Uterus (tissue), 4 donors: ENCODE results near the gene FBRSL1. TPM values are rescaled to one million over a fixed set of nuclear protein-coding genes. Genes with fewer than 3 reads are reported as not detected.

Experiments used
- DNase-seq, 2 donors: peaks; one replicate each; pipeline ENCODE4 v3.0.0-alpha.2; 2019 to 2020
- H3K27ac ChIP-seq, 2 donors: fragments of 200-600 bp; sonication (generic); 1 replicate in 1 of 2; 2 replicates in 1 of 2; pipeline ENCODE4 v1.5.1; 2016 to 2018
- H3K27me3 ChIP-seq, 2 donors: fragments of 200-600 bp; sonication (generic); one replicate each; pipeline ENCODE4 v1.5.1; 2018 to 2019; ENCODE audit warnings: control low read depth in 1 of 2
- H3K36me3 ChIP-seq, 2 donors: fragments of 200-600 bp; sonication (generic); one replicate each; pipeline ENCODE4 v1.5.1; 2019; ENCODE audit warnings: control low read depth in 1 of 2
- H3K4me1 ChIP-seq, 2 donors: fragments of 200-600 bp; sonication (generic); one replicate each; pipeline ENCODE4 v1.5.1; 2018 to 2019; ENCODE audit warnings: control low read depth in 1 of 2
- H3K4me3 ChIP-seq, 2 donors: fragments of 200-600 bp; sonication (generic); 1 replicate in 1 of 2; 2 replicates in 1 of 2; pipeline ENCODE4 v1.5.1; 2018 to 2019; ENCODE audit warnings: mild to moderate bottlenecking in 1 of 2
- H3K9me3 ChIP-seq, 2 donors: fragments of 200-600 bp; sonication (generic); one replicate each; pipeline ENCODE4 v1.5.1; 2019; ENCODE audit warnings: control low read depth in 1 of 2
- POLR2A ChIP-seq, 2 donors: fragments of 450-650 bp; IDR thresholded peaks; one replicate each; pipeline ENCODE4 v1.6.1; 2016; ENCODE audit warnings: antibody characterized with exemption in 2 of 2, mild to moderate bottlenecking in 1 of 2, moderate library complexity in 1 of 2
- intact Hi-C: fragments of 100-400 bp; cut with DNase I; formaldehyde crosslinking; loops from one replicate; pipeline ENCODE4 v1.15.1; 2023; ENCODE audit warnings: low total_unique reads
- total RNA-seq, 4 donors: library from RNA; depleted of rRNA in 3 of 4; stranded (reverse); fragments of >200 nt in 3 of 4; gene quantifications; one replicate each; pipeline versions ENCODE4 v1.1.0 to v1.2.4, GENCODE V29; 2014 to 2023
- TF ChIP-seq, protein P1 (sequence below), 4 experiments: fragments of 200-600 bp in 2 of 4; fragments of 450-650 bp in 2 of 4; sonication (generic) in 2 of 4; IDR thresholded peaks; one replicate each; pipeline ENCODE4 v1.5.1; 2016 to 2019; ENCODE audit warnings: antibody characterized with exemption in 4 of 4, mild to moderate bottlenecking in 2 of 4, moderate library complexity in 1 of 4
- donor health status: DM: yes; HTN: yes; CAD: no.

FBRSL1 gene
- total RNA-seq, 4 donors from 2014 or later, result 2.9 to 59.1 (median 31.8) TPM

DNA sequence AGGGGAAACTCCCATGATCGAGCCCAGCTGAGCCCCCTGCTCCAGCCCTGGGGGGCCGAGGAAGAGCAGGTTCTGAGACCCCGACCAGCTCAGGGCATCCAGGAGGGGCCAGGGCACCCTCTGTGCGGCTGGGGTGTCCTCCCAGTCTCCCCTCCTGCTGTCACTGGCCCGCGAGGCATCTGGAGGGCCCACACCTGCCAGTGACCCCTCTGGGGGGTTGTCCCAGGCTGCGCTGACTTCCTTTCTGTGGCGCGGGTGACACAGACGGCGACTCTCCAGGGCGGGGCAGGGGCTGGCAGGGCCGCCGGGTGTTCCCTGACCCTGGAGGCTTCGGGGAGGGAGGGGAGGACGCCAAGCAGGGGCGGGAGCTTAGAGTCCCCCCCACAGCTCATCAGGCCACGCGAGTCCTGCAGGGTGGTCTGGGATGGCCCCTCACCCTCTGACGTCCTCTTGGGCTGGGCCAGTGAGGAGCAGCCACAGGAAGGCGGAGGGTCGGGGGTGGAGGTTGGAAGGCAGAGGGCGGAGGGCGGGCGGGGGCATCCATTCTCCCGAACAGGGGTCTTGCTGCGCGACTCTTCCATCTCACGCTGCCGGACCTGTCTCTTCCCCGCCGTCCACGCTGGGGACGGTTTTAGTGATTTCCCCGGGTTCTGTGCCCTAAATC is 38.6 kb upstream of the FBRSL1 start:
- H3K4me1 ChIP-seq, result no peaks in the 10 kb centered on the region
- H3K27ac ChIP-seq, result no peak overlapping the region
- H3K9me3 ChIP-seq, result no peaks in the 10 kb centered on the region
- intact Hi-C loops, result no loop called here
- DNase-seq, result no peak
- TF ChIP-seq POLR2A (IDR thresholded peaks at IDR 0.05), result no peak
- TF ChIP-seq, protein P1, sequence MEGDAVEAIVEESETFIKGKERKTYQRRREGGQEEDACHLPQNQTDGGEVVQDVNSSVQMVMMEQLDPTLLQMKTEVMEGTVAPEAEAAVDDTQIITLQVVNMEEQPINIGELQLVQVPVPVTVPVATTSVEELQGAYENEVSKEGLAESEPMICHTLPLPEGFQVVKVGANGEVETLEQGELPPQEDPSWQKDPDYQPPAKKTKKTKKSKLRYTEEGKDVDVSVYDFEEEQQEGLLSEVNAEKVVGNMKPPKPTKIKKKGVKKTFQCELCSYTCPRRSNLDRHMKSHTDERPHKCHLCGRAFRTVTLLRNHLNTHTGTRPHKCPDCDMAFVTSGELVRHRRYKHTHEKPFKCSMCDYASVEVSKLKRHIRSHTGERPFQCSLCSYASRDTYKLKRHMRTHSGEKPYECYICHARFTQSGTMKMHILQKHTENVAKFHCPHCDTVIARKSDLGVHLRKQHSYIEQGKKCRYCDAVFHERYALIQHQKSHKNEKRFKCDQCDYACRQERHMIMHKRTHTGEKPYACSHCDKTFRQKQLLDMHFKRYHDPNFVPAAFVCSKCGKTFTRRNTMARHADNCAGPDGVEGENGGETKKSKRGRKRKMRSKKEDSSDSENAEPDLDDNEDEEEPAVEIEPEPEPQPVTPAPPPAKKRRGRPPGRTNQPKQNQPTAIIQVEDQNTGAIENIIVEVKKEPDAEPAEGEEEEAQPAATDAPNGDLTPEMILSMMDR (IDR thresholded peaks at IDR 0.05), result no peak
- H3K27me3 ChIP-seq, result peaks cover 0 to 6% of the 10 kb centered on the region in 2 donors
- H3K36me3 ChIP-seq, result no peaks in the 10 kb centered on the region
- H3K4me3 ChIP-seq, result no peak overlapping the region

DNA sequence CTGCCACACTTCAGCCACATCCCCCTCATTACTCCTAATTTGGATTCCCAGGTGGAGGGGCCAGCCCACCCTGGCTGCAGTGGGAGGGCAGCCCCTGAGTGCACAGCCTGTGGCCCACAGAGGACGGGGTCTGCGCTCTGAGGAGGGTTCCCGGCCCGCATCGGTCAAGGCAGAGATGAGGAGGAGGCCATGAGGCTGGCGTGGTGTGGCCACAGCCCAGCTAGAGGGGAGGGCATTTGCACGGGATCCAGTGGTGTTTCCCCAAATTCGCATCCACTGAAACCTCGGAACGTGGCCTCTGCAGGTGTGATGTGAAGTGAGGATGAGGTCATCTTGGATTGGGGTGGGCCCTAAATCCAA is 38.1 kb upstream of the FBRSL1 start:
- Histone ChIP-seq H3K36me3 (no peaks in the 10 kb centered on the region), H3K9me3 (no peaks in the 10 kb centered on the region), H3K4me3 (no peak overlapping the region), H3K27me3 (peaks cover 0 to 6% of the 10 kb centered on the region in 2 donors), H3K4me1 (no peaks in the 10 kb centered on the region), H3K27ac (no peak overlapping the region)
- intact Hi-C loops, result no loop called here
- no peak for DNase-seq
- no peak for TF ChIP-seq POLR2A (IDR thresholded peaks at IDR 0.05)
- TF ChIP-seq, protein P1 (IDR thresholded peaks at IDR 0.05), result no peak

DNA sequence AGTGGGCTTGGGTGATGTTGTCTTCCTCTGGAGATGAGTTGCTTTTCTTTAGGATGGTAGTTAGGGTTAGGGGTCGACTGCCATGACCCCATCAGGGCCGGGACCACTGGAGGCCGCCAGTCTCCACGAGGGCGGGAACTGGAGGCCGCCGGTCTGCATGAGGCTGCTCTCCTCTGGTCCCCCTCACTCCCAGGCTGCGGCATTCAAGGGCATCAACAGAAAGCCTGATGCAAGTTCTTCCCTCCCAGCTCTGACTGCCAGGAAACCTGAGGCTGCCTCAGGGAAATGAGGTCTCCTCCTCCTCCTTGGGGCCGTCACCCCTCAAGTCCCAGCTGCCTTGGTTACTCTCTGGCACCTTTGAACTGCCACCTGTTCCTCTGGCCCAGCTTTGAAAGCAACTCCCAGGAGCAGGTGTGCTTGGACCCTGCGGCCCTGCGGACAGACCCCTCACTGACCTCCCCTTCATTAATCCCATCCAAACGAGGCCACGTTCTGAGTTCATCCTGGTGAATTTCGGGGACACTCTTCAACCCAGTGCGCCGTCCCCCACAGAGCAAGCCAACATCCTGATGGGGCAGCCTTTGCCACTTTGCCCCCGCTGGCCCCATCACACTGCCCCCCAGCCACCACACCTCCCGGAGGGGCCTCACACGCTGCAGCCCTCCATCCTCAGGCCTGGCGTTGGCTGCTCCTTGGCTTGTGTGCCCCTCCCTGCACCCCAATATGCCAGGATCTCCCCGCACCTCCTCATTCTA is 37.2 kb upstream of the FBRSL1 start:
- Histone ChIP-seq H3K4me1 (no peaks in the 10 kb centered on the region), H3K27ac (no peak overlapping the region), H3K36me3 (no peaks in the 10 kb centered on the region), H3K4me3 (no peak overlapping the region), H3K27me3 (peaks cover 0 to 6% of the 10 kb centered on the region in 2 donors), H3K9me3 (no peaks in the 10 kb centered on the region)
- TF ChIP-seq, protein P1 (IDR thresholded peaks at IDR 0.05), result no peak
- TF ChIP-seq POLR2A (IDR thresholded peaks at IDR 0.05), result no peak
- no peak for DNase-seq
- intact Hi-C loops, result no loop called here

DNA sequence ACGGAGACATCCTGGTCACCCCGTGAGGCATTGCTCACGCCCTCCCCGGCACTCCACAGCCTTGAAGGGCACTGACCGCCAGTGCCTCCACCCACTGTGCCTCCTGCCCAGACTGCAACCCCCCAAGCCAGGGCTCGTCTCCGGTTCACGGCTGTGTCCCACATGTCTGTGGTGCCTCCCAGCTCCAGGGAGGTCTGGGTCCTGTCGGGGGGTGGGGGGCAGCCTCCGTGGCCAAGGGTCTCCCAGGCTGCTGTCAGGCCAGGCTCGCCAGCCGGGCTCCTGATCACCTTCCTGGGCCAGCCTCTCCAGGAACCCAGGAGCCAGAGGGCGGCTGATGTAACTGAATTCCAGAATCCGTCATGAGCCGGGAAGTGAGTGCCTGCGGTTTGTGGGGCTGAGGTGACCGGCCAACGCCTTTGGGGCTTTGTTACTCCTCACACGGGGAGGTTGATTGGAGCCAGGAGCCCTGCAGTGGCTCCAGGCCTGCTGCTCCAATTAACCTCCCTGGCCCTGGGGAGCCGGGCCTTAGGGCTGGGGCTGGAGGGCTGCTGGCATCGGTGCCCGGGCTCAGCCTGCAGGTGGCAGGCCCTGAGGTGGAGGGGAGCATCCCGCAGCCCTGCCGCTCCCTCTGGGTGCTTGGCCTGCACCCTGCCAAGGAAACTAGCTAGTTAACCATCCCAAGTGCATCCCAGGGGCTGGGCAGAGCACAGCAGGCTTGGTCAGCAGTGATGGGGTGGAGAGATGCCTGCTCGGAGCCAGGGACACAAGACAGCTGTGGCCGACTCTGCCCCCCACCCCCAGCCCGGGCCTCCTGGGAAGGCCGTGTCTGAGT is 36.4 kb upstream of the FBRSL1 start:
- Histone ChIP-seq H3K27ac (no peak overlapping the region), H3K9me3 (no peaks in the 10 kb centered on the region), H3K36me3 (no peaks in the 10 kb centered on the region), H3K4me1 (no peaks in the 10 kb centered on the region), H3K4me3 (no peak overlapping the region), H3K27me3 (peaks cover 0 to 6% of the 10 kb centered on the region in 2 donors)
- TF ChIP-seq, protein P1 (IDR thresholded peaks at IDR 0.05), result no peak
- no peak for TF ChIP-seq POLR2A (IDR thresholded peaks at IDR 0.05)
- no peak for DNase-seq
- intact Hi-C loops, result no loop called here
